Measurements from ENCODE around the gene MEX3B.

- TF ChIP-seq CTCF (conservative IDR thresholded peaks at IDR 0.05; ENCODE audit: low read length) (no peak), EZH2phosphoT487 (IDR thresholded peaks at IDR 0.05; ENCODE audit: borderline replicate concordance, low read depth, low read length) (no peak)
Observed at GRCh38 chr15:82058517-82059204, 12.8 kb upstream of the MEX3B start.
